ENCODE measurements around the gene TTL. TPM values are rescaled to one million over a fixed set of nuclear protein-coding genes. Genes with fewer than 3 reads are reported as not detected.
A peak's percentile ranks its signal among the peaks of the same experiment; 100 is the strongest.
"Not testable (repeated sequence)": the region's sequence is repeated elsewhere in the genome, so short reads cannot be mapped to it uniquely, and the experiment has no call there.

The TTL gene
- polyA plus RNA-seq = 1 to 10 TPM; 7.1 to 7.2 TPM

DNA sequence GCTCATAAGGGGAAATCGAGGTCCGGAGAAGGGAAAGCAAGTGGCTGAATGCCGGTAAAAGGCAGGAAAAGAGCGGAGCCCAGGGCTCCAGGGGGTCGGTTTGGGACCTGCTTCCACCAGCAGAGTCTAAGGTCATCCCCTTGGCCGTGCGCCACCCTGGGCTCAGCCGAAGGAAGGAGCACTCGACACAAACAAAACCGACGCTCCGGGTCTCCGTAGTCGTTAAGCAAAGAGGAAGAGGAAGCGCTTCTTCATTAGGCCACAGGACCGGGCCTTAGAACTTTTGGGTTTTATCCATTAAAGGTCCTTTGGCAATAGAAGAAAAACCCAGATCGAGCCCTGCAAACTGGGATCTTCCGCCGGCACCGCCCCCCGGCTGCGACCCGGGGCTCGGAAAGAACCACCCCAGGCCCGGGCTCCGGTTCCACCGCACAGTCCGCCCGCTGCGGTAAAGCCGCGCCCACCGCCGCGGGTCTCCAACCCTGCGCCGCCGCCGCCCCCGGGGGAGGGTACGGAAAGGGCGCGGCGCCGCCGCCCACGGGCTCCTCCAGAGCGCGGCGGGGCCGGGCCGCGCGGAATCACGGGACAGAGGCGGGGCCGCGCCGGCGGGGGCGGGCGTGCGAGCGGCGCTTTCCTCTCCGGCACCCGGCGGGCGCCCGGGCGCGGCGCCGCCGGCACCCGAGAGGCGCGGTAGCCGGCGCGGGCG, at the start of gene TTL:
Gene TTL, plus strand, starts transcription at position 629 of the 706 bp plus-strand sequence. CDS start 189 bp downstream, outside the sequence.
- 1% methylated on average over 45 to 82 of the region's 82 CpGs for WGBS, 2 donors
- no peaks in the 10 kb centered on the region for H3K9me3 ChIP-seq (ENCODE audit: control insufficient read depth in 2 of 2, insufficient read depth in 1 of 2, low read depth in 1 of 2, low read length in 1 of 2)
- H3K27me3 ChIP-seq (ENCODE audit: control insufficient read depth in 1 of 2, insufficient read depth in 2 of 2, low read length in 2 of 2) = no peaks in the 10 kb centered on the region
- H3K36me3 ChIP-seq (ENCODE audit: control insufficient read depth in 2 of 2, insufficient read depth in 2 of 2, low read length in 1 of 2) = no peaks in the 10 kb centered on the region
- peaks cover 2 to 8% of the 10 kb centered on the region in 2 donors for H3K4me1 ChIP-seq (ENCODE audit: control insufficient read depth in 2 of 2, insufficient read depth in 2 of 2, low read length in 1 of 2)
- H3K4me3 ChIP-seq (ENCODE audit: low read depth in 1 of 2, low read length in 2 of 2) = peak within 1 kb of the TSS; percentile 84 to 85
- H3K27ac ChIP-seq (ENCODE audit: low read depth in 2 of 2, low read length in 1 of 2) = peak within 1 kb of the TSS; percentile 94 to 95

DNA sequence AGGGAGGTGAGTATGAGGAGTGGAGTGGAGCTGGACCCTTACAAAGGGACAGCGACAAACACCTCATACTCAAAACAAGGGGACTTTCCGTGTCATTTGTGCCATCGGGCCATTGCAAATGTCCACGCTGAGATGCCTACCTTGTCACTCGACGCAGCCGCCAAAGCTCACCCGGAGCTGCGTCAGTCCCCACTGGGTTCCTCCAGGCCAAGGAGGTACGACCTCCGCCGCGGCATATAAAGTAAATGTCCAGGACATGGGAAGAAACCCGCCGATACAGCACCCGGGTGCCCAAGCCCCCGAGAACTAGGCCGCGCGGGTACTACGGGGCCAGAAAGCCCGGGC, 49.6 kb upstream of the TTL start:
- H3K36me3 ChIP-seq (ENCODE audit: control insufficient read depth in 2 of 2, insufficient read depth in 2 of 2, low read length in 1 of 2); H3K27me3 ChIP-seq (ENCODE audit: control insufficient read depth in 1 of 2, insufficient read depth in 2 of 2, low read length in 2 of 2); H3K9me3 ChIP-seq (ENCODE audit: control insufficient read depth in 2 of 2, insufficient read depth in 1 of 2, low read depth in 1 of 2, low read length in 1 of 2); H3K27ac ChIP-seq (ENCODE audit: low read depth in 2 of 2, low read length in 1 of 2); H3K4me1 ChIP-seq (ENCODE audit: control insufficient read depth in 2 of 2, insufficient read depth in 2 of 2, low read length in 1 of 2): not testable (repeated sequence)
- WGBS, 2 donors = 62 to 74% methylated on average over 17 to 22 of the region's 22 CpGs
- peak overlapping the region in 1 of 2 donors; percentile 39 for H3K4me3 ChIP-seq (ENCODE audit: low read depth in 1 of 2, low read length in 2 of 2)

DNA sequence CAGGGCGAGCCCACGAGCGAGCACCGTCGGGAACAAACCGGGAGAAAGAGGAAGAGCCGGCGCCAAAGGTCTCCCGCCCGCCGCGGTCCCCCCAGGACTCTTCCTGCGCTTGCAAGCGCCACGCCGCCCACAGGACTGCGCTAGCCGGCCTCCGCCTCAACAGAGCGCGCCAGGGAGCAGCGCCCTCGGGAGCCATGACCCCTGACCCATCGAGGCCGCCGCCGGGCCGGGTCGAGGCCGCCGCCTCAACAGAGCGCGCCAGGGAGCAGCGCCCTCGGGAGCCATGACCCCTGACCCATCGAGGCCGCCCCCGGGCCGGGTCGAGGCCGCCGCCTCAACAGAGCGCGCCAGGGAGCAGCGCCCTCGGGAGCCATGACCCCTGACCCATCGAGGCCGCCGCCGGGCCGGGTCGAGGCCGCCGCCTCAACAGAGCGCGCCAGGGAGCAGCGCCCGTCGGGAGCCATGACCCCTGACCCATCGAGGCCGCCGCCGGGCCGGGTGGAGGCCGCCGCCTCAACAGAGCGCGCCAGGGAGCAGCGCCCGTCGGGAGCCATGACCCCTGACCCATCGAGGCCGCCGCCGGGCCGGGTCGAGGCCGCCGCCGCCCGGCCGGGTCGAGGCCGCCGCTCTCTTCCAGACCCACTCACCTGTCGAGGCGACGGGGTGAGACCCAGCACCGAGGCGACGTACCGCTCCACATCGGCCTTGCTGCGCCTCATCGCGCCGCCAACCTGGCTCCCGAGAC, 49.0 kb upstream of the TTL start:
- WGBS, 2 donors = 40 to 54% methylated on average over 74 to 96 of the region's 98 CpGs
- H3K4me1 ChIP-seq (ENCODE audit: control insufficient read depth in 2 of 2, insufficient read depth in 2 of 2, low read length in 1 of 2); H3K36me3 ChIP-seq (ENCODE audit: control insufficient read depth in 2 of 2, insufficient read depth in 2 of 2, low read length in 1 of 2); H3K9me3 ChIP-seq (ENCODE audit: control insufficient read depth in 2 of 2, insufficient read depth in 1 of 2, low read depth in 1 of 2, low read length in 1 of 2); H3K27me3 ChIP-seq (ENCODE audit: control insufficient read depth in 1 of 2, insufficient read depth in 2 of 2, low read length in 2 of 2); H3K27ac ChIP-seq (ENCODE audit: low read depth in 2 of 2, low read length in 1 of 2): not testable (repeated sequence)
- peak overlapping the region; percentile 51 to 55 for H3K4me3 ChIP-seq (ENCODE audit: low read depth in 1 of 2, low read length in 2 of 2)

DNA sequence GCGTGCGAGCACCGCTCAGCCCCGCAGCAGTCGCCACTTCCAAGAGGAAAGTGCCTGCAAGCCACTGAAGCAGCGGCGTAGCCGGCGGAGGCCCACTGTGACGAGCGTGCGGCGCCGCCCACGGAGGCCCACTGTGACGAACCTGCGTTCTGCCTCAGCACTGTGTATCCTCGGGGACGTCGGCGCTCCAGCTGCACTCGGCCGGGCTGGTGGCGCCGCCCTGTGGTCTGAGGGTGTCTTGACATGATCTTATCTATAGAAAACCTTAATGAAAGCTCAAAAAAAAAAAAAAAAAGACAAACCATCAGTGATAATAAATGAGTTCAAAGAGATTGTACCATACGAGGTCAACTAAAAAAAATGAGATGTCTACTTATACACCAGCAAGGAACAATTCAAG, 48.5 kb upstream of the TTL start, which contains the start of gene RGPD8:
Gene RGPD8, minus strand, starts transcription at position 166 of the 400 bp plus-strand sequence. CDS start 192 bp downstream, outside the sequence.
- H3K36me3 ChIP-seq (ENCODE audit: control insufficient read depth in 2 of 2, insufficient read depth in 2 of 2, low read length in 1 of 2); H3K27me3 ChIP-seq (ENCODE audit: control insufficient read depth in 1 of 2, insufficient read depth in 2 of 2, low read length in 2 of 2); H3K9me3 ChIP-seq (ENCODE audit: control insufficient read depth in 2 of 2, insufficient read depth in 1 of 2, low read depth in 1 of 2, low read length in 1 of 2); H3K4me1 ChIP-seq (ENCODE audit: control insufficient read depth in 2 of 2, insufficient read depth in 2 of 2, low read length in 1 of 2); H3K27ac ChIP-seq (ENCODE audit: low read depth in 2 of 2, low read length in 1 of 2): not testable (repeated sequence)
- 0% methylated on average over 11 to 17 of the region's 26 CpGs for WGBS, 2 donors
- peak within 1 kb of the TSS; percentile 51 to 55 for H3K4me3 ChIP-seq (ENCODE audit: low read depth in 1 of 2, low read length in 2 of 2)

DNA sequence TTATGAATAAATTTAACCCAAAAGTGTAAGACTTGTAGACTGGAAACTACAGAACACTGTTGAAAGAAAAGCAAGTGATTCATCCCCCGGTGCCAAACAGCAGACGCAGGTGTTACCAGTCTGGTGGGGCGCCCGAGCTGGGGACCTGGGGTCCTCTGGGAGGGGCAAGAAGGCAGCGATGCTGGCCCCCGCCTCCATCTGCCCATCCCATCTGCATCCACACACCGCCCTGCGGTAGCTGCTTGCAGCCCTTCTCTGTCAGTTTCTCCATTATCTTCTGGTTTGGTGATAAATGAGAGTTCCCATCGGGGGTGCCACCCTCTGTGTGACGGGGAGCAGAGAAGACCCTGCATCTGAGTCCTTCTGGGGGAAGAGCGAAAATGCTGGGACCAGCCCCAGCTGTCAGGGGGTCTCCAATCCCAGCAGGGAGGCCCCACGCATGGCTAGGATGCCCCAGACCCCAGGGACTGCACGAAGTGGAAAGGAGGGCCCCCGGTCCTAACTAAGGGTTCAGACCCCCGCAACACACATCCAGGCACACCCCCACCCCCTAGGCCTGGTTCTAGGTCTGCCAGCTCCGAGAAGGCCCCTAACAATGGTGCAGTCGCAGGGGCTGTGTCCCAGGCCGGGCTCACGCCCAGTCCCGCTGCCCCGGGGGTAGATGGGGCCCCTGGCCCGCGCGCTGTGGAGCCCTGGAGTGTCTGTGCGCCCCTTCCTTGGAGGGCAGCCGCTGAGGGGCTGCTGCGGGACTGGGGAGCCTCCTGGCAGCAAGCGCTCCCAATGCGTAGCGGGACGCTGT, 47.8 kb upstream of the TTL start:
- no peak overlapping the region for H3K4me3 ChIP-seq (ENCODE audit: low read depth in 1 of 2, low read length in 2 of 2)
- WGBS, 2 donors = 74 to 78% methylated on average over 31 of the region's 31 CpGs
- H3K27me3 ChIP-seq (ENCODE audit: control insufficient read depth in 1 of 2, insufficient read depth in 2 of 2, low read length in 2 of 2) = no peaks in the 10 kb centered on the region
- H3K36me3 ChIP-seq (ENCODE audit: control insufficient read depth in 2 of 2, insufficient read depth in 2 of 2, low read length in 1 of 2) = no peaks in the 10 kb centered on the region
- no peaks in the 10 kb centered on the region for H3K9me3 ChIP-seq (ENCODE audit: control insufficient read depth in 2 of 2, insufficient read depth in 1 of 2, low read depth in 1 of 2, low read length in 1 of 2)
- no peaks in the 10 kb centered on the region for H3K4me1 ChIP-seq (ENCODE audit: control insufficient read depth in 2 of 2, insufficient read depth in 2 of 2, low read length in 1 of 2)
- no peak overlapping the region for H3K27ac ChIP-seq (ENCODE audit: low read depth in 2 of 2, low read length in 1 of 2)

DNA sequence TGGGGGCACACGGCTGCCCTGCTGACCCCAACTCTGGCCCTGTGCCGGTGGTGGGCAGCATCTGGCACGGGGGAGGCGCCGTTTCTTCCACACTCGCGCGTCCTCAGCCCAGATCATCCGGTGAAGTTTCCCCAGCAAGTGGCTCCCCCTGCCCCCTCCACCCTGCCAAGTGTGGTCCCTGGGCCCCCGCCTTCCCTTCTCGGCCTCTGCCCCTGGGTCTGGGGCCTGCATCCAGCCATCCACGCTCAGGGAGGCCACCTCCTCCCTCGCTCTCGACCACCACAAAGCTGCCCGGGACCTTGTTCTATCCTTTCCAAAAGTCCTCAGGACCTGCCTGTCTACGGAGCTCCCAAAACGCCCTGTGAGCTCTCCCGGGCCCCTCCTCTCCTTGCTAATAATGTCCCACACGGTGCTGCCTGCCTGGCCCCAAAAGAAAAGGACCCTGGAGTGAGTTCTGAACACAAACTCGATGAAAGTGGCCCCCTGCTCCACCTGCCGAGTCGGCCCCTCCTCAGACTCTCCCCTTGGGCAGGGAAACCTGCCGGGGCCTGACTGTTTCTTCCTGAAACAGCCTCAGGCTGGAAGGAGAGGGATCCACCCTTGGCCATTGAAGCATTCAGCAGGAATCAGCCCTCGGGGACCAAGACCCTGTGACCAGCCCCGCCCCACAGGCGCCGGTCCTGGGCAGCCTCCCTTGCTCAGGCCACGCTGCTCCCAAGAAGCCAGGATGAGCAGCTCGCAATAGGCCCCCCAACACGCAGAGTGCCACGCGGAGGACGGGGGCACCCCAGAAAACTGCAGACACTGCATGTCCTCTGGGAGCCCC, 46.9 kb upstream of the TTL start:
- not testable (repeated sequence) for H3K9me3 ChIP-seq (ENCODE audit: control insufficient read depth in 2 of 2, insufficient read depth in 1 of 2, low read depth in 1 of 2, low read length in 1 of 2); H3K4me1 ChIP-seq (ENCODE audit: control insufficient read depth in 2 of 2, insufficient read depth in 2 of 2, low read length in 1 of 2); H3K27me3 ChIP-seq (ENCODE audit: control insufficient read depth in 1 of 2, insufficient read depth in 2 of 2, low read length in 2 of 2); H3K36me3 ChIP-seq (ENCODE audit: control insufficient read depth in 2 of 2, insufficient read depth in 2 of 2, low read length in 1 of 2); H3K4me3 ChIP-seq (ENCODE audit: low read depth in 1 of 2, low read length in 2 of 2); H3K27ac ChIP-seq (ENCODE audit: low read depth in 2 of 2, low read length in 1 of 2)
- 73 to 76% methylated on average over 33 of the region's 33 CpGs for WGBS, 2 donors

DNA sequence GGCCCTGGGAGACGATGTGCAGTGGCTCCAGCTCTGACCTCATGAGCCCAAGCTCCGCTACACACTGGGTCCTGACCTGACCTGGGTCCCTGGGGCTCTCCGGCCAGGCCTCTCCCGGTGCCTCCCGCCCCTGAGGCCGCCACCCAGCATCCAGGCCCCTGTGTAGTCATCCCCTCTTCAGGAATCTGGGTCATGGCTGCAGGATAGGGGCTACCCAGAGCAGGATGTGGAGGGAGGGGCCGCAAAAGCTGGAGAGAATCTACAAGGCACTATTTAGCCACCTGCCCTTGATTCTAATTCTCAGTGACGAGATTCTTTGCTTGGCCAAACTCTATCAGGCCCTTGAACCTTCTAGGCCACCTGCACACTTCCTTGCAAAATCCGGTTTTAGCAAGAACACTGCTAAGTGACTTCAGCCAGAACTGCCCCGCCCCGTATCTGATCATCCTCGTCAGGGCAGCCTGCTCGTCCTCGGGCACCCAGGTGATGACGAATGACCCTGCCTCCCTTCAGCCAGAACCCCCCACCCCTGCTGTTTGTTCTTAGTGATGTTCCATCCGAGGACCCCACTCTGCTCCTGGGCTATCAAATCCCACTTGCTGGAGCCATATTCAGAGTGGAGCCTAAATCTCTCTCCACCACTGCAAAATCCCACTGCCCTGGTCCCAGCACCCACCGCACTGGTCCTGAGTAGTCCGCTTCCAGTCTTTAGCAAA, 46.1 kb upstream of the TTL start:
- not testable (repeated sequence) for H3K27me3 ChIP-seq (ENCODE audit: control insufficient read depth in 1 of 2, insufficient read depth in 2 of 2, low read length in 2 of 2); H3K4me3 ChIP-seq (ENCODE audit: low read depth in 1 of 2, low read length in 2 of 2); H3K27ac ChIP-seq (ENCODE audit: low read depth in 2 of 2, low read length in 1 of 2); H3K36me3 ChIP-seq (ENCODE audit: control insufficient read depth in 2 of 2, insufficient read depth in 2 of 2, low read length in 1 of 2); H3K4me1 ChIP-seq (ENCODE audit: control insufficient read depth in 2 of 2, insufficient read depth in 2 of 2, low read length in 1 of 2); H3K9me3 ChIP-seq (ENCODE audit: control insufficient read depth in 2 of 2, insufficient read depth in 1 of 2, low read depth in 1 of 2, low read length in 1 of 2)
- WGBS, 2 donors = 77 to 87% methylated on average over 17 to 18 of the region's 18 CpGs

DNA sequence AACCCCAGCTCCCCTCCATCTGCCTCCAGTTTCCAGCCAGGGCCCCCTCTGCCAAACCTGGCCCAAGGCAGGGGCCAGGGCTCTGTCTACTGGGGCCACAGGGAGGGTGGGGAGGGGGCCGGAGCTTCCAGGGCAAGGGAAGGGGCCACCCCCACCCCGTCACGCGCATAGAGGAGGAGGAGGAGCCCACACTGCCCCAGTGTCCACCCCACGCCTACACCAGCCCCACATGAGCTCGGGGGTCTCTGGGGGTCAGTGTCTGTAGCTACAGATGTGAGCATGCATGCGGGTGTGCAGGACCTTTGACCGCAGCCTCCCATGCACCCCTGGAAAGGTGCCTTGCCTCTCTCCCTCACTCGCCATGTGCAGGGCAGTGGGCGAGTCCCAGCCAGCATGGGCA, 45.0 kb upstream of the TTL start:
- WGBS, 2 donors = 87 to 92% methylated on average over 8 to 10 of the region's 10 CpGs
- not testable (repeated sequence) for H3K4me3 ChIP-seq (ENCODE audit: low read depth in 1 of 2, low read length in 2 of 2); H3K4me1 ChIP-seq (ENCODE audit: control insufficient read depth in 2 of 2, insufficient read depth in 2 of 2, low read length in 1 of 2); H3K9me3 ChIP-seq (ENCODE audit: control insufficient read depth in 2 of 2, insufficient read depth in 1 of 2, low read depth in 1 of 2, low read length in 1 of 2); H3K36me3 ChIP-seq (ENCODE audit: control insufficient read depth in 2 of 2, insufficient read depth in 2 of 2, low read length in 1 of 2); H3K27me3 ChIP-seq (ENCODE audit: control insufficient read depth in 1 of 2, insufficient read depth in 2 of 2, low read length in 2 of 2); H3K27ac ChIP-seq (ENCODE audit: low read depth in 2 of 2, low read length in 1 of 2)
